Upper lobe of left lung (tissue), 4 donors: ENCODE data around the gene TOR4A.

Experiments
- CTCF ChIP-seq, 6 experiments: fragments of 450-650 bp in 4 of 6; fragments of 200-600 bp in 2 of 6; sonication (generic) in 2 of 6; IDR thresholded peaks; one replicate each; pipeline ENCODE4 v1.5.1; 2016 to 2019; ENCODE audit warnings: antibody characterized with exemption in 6 of 6
- EP300 ChIP-seq, 4 donors: sonication (generic); formaldehyde crosslinking; IDR thresholded peaks; one replicate each; pipeline ENCODE4 v1.5.1; 2017; ENCODE audit warnings: antibody characterized with exemption in 4 of 4, control low read depth in 2 of 4
- POLR2A ChIP-seq, 4 donors: fragments of 450-650 bp; IDR thresholded peaks; one replicate each; pipeline ENCODE4 v1.5.1; 2016 to 2017; ENCODE audit warnings: antibody characterized with exemption in 4 of 4, mild to moderate bottlenecking in 2 of 4
- POLR2AphosphoS5 ChIP-seq, 2 donors: sonication (generic); formaldehyde crosslinking; IDR thresholded peaks; one replicate each; pipeline ENCODE4 v1.5.1; 2017; ENCODE audit warnings: antibody characterized with exemption in 2 of 2

DNA sequence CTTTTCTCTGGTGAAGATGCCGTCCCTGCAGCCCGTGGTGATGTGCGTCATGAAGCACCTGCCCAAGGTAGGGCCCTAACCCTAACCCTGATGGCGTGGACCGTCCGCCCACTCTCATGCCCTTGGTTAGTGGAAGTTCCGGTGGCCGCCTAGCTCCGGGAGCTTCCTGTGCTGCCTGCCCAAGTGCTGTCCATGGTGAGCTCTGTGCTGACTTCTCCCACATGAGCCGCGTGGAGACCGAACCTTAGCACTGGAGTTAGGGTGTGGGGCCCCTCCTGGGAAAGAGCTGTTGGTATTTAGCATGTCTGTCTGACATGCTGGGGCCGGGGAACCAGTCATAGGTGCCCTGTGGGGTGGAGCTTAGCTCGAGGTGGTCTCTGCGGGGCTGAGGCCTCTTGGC, 21.2 kb upstream of the TOR4A start:
- no peak for TF ChIP-seq CTCF (IDR thresholded peaks at IDR 0.05)
- TF ChIP-seq EP300 (IDR thresholded peaks at IDR 0.05), result no peak
- TF ChIP-seq POLR2A (IDR thresholded peaks at IDR 0.05), result no peak
- TF ChIP-seq POLR2AphosphoS5 (IDR thresholded peaks at IDR 0.05), result no peak
